G401 (cell line): Measurements from ENCODE around the gene NRP2. TPM values are rescaled to one million over a fixed set of nuclear protein-coding genes. Genes with fewer than 3 reads are reported as not detected.

Source experiments
- DNase-seq: peaks from one replicate; pipeline ENCODE4 v3.0.0-alpha.2; 2015; ENCODE audit warnings: low spot score
- in situ Hi-C: cut with HindIII; loops from 2 replicates; pipeline ENCODE4 v1.10.0; 2016; ENCODE audit warnings: low sequenced_read_pairs, mixed read lengths
- total RNA-seq: library from RNA; depleted of rRNA; stranded (reverse); fragments of >200 nt; shearing (Covaris generic); gene quantifications from 2 replicates; pipeline ENCODE4 v1.2.3, GENCODE V29; 2014

NRP2 gene
- total RNA-seq, 1 experiment from 2014 or later = 7.9 TPM

DNA sequence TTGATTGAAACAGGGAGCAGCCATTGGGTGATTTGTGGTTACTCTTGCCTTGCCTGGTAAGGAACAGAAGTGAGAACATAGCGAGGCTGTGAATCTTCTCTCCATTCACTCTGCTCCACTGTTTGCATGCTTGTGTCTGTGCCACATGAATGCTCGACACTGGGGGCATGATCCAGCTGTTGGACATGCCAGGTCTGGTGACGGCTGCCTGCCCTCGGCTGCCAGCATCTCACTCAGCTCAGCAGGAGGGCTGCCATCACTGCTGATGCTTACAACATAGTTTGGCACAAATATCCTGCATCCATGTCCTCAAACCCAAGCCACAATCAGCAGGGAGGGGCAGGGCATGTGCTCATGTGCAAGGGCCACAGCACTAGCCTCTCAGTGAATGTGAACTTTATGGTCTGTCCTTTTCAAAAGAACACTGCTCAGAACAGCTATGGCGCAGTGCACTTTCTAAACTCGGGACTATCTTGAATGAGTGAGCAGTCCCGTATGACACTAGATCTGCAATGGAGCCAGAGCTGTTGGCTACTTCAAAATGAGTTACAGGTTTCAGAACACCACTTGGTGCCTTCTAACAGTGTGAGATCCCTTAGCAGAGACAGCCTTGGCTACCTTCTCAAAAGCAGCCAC, 126.3 kb downstream of the NRP2 start:
- in situ Hi-C loops = no loop called here
- no peak for DNase-seq

GRCh38 chr2:205811387-205811786, 129.1 kb downstream of the NRP2 start:
- DNase-seq = no peak
- in situ Hi-C loops = no loop called here

DNA sequence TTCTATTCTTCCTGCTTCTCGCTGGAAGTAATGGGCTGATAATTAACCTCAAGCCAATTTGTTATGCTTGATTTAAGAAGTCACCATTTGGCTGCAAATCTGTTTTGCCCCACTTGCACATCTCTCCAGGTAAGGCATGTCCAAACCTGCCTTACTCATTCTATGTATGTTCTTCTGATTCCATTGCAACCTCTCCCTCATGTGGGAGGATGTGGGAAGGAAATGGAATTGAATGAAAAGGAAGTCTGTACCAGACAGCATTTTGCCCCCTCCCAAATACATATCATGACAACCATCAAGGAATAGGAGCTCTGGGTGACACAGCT, 131.7 kb downstream of the NRP2 start:
- no peak for DNase-seq
- in situ Hi-C loops = no loop called here

DNA sequence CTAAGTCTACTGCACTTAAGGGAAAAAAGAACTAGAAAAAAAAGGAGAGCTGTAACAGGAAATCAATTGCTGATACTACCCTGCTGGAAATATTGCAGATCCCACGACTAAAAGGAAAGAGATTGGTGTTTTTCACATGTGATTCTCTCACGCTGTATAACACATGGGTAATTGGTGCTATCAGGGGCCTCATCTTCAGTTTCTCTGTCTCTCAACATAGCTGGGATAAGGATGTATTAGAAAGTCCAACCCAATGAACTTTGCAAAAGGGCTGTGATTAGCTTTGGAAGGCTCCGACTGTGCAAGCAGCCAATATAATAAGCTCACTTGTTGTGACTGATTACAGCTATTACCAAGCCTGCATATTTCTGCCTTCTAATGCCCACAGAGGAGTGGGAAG, 133.4 kb downstream of the NRP2 start:
- DNase-seq = no peak
- in situ Hi-C loops = no loop called here

- in situ Hi-C loops = no loop called here
- DNase-seq = no peak
These were observed 134.0 kb downstream of the NRP2 start for GRCh38 chr2:205816268-205816667.

DNA sequence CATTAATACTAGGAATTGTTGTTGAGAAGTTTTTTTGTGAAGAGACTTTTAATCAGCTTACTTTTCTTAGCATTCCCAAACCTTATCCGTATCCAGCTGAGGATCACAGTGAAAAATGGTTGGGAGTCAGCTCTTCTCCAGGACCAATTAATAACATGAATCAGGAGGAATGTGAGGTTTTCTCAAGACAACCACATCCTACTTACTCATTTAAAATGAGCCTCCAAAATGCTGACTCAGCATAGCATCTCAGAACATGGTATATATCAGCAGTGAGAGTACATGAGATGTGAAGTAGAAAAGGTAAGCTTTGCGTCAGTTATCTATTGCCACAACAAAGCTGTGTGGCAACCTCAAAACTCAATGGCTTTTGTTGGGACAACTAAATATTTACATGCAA, 140.3 kb downstream of the NRP2 start:
- DNase-seq = no peak
- in situ Hi-C loops = no loop called here

- in situ Hi-C loops = no loop called here
- no peak for DNase-seq
These were observed 145.6 kb downstream of the NRP2 start for GRCh38 chr2:205827809-205828365.

GRCh38 chr2:205833864-205834263, 151.6 kb downstream of the NRP2 start:
- no peak for DNase-seq
- in situ Hi-C loops = no loop called here

- in situ Hi-C loops = no loop called here
- DNase-seq = no peak
These were observed 152.5 kb downstream of the NRP2 start for GRCh38 chr2:205834796-205835195.

- no peak for DNase-seq
- in situ Hi-C loops = no loop called here
These were observed 153.0 kb downstream of the NRP2 start for GRCh38 chr2:205835251-205835791.

DNA sequence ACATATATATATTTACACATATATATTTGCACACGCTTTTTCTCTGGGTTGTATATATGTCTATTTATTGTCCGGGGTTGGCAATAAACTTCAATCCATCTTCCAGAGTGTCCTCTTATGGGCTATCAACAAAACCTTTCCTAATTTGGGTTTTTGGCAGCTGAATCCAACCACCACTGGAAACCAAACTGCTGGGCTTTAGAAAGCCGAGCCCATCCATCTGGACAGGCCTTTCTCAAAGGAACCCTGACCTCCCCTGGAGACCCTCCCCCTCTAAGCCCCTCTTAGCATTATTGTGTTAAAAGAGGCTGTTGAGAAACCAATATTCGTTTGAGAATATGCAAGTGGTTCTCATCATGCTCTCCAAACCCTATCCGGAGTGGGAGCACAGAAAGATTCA, 153.6 kb downstream of the NRP2 start:
- DNase-seq = no peak
- in situ Hi-C loops = no loop called here

GRCh38 chr2:205836477-205837221, 154.3 kb downstream of the NRP2 start:
- in situ Hi-C loops = no loop called here
- DNase-seq = no peak

- in situ Hi-C loops = no loop called here
- no peak for DNase-seq
These were observed 155.4 kb downstream of the NRP2 start for GRCh38 chr2:205837663-205838062.

DNA sequence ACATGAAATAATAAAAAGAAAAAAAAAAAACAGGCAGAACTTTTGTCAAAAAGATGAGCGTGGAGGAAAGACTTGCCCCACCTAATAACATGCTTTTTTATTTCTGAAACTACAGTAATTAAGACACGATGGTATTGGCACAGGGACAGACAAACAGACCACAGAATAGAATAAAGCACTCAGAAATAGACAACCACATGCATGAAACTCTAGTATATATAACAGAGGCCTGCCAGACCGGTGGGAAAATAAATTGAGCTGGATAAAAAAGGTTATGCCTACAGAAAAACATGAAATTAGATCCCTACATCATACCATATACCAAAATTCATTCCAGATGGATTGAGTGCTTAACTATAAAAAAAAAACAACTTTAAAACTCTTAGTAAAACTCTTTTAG, 163.1 kb downstream of the NRP2 start:
- DNase-seq = no peak
- in situ Hi-C loops = no loop called here
